Right lobe of liver (tissue), 6 donors: ENCODE data around the gene ROBO2. TPM values are rescaled to one million over a fixed set of nuclear protein-coding genes. Genes with fewer than 3 reads are reported as not detected.
A peak's percentile ranks its signal among the peaks of the same experiment; 100 is the strongest.

Experiments
- ATAC-seq, 4 donors: fragments of 200-7000 bp; cut with Tn5 transposase; one replicate each; pipeline ENCODE4 v1.9.1; 2020; ENCODE audit warnings: mild to moderate bottlenecking in 4 of 4, moderate library complexity in 4 of 4
- DNase-seq, 3 donors: peaks; one replicate each; pipeline ENCODE4 v3.0.0-alpha.2; 2020
- H3K27ac ChIP-seq, 3 donors: fragments of 200-600 bp; one replicate each; pipeline ENCODE4 v1.8.0; 2022
- H3K27me3 ChIP-seq, 2 donors: fragments of 200-600 bp; one replicate each; pipeline ENCODE4 v1.8.0; 2022
- H3K36me3 ChIP-seq, 4 donors: fragments of 200-600 bp; sonication (generic) in 1 of 4; one replicate each; pipeline versions ENCODE4 v1.5.1 to v1.8.0; 2017 to 2022; ENCODE audit warnings: control low read depth in 1 of 4
- H3K4me1 ChIP-seq, 4 donors: fragments of 200-600 bp; sonication (generic) in 1 of 4; one replicate each; pipeline versions ENCODE4 v1.5.1 to v1.8.0; 2017 to 2022; ENCODE audit warnings: control low read depth in 1 of 4
- H3K4me3 ChIP-seq, 3 donors: fragments of 200-600 bp; one replicate each; pipeline ENCODE4 v1.8.0; 2022
- H3K9me3 ChIP-seq, 4 donors: fragments of 200-600 bp; sonication (generic) in 1 of 4; one replicate each; pipeline versions ENCODE4 v1.5.1 to v1.8.0; 2017 to 2022; ENCODE audit warnings: control low read depth in 1 of 4
- CTCF ChIP-seq, 4 donors: fragments of 200-600 bp in 3 of 4; fragments of 450-650 bp in 1 of 4; IDR thresholded peaks; one replicate each; pipeline versions ENCODE4 v1.5.1 to v1.8.0; 2016 to 2022; ENCODE audit warnings: antibody characterized with exemption in 4 of 4, mild to moderate bottlenecking in 2 of 4
- POLR2A ChIP-seq: fragments of 450-650 bp; IDR thresholded peaks from one replicate; pipeline ENCODE4 v1.6.1; 2017; ENCODE audit warnings: antibody characterized with exemption, mild to moderate bottlenecking
- WGBS: methylation state at CpG from one replicate; pipeline ENCODE4 v1.1.6; 2018; ENCODE audit warnings: low coverage, low lambda C conversion rate; ENCODE audit not compliant: insufficient coverage; ENCODE audit errors: missing lambda C conversion rate; 5-methylcytosine and 5-hydroxymethylcytosine counted together
- intact Hi-C, 2 donors: fragments of 100-400 bp; cut with DNase I; formaldehyde crosslinking; loops; one replicate each; pipeline versions ENCODE4 v1.11.2 to v1.14.1; 2022
- total RNA-seq, 6 experiments: library from RNA; depleted of rRNA in 2 of 6; stranded (reverse); fragments of >200 nt in 2 of 6; fragmentation: NEBNext Ultra II Directional in 3 of 6; extraction: Animal tissue kit (Norgen Biotek cat#: 25700) in 3 of 6; gene quantifications; one replicate each; pipeline versions ENCODE4 v1.1.0 to v1.2.4, GENCODE V29; 2016 to 2023
- donor health status: DM: no; HTN: yes; CAD: no.
- donor health status: DM: no; HTN: no; CAD: no.
- donor health status: DM: no; HTN: no; CAD: no.
- donor health status: DM: no; HTN: yes; CAD: no.
- donor health status: DM: no; HTN: yes; CAD: no.

ROBO2 gene
- total RNA-seq, 6 experiments from 2014 or later: 0.07 to 1.7 (median 0.67) TPM

GRCh38 chr3:77189258-77189657 lies 149.4 kb downstream of the ROBO2 start:
- WGBS: 57% methylated on average over 2 of the region's 2 CpGs

DNA sequence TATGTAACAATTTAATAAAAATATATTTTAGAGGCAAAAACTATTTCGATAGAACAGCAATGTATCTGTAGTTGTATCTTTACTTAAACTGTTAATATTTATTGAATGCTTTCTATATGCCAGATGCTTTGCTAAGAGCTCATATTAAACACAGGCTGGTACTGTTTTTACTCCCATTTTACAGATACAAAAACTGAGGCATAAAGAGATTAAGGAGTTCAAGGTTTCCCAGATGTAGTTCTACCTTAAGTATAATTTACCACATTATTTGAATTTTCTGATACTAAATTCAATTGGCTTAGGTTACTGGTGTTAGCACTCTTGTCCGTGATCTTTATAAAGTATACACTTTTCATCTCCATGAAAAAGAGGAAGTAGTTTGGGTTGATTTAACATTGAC lies 149.8 kb downstream of the ROBO2 start:
- Histone ChIP-seq H3K4me3 (no peak overlapping the region), H3K27me3 (no peaks in the 10 kb centered on the region), H3K4me1 (peaks cover 0 to 3% (median 0%) of the 10 kb centered on the region in 4 donors), H3K9me3 (no peaks in the 10 kb centered on the region), H3K36me3 (no peaks in the 10 kb centered on the region), H3K27ac (no peak overlapping the region)
- 41% methylated on average over 2 of the region's 2 CpGs for WGBS
- ATAC-seq: no peak
- TF ChIP-seq CTCF (IDR thresholded peaks at IDR 0.05): no peak
- TF ChIP-seq POLR2A: no peak
- intact Hi-C loops: no loop called here
- DNase-seq: no peak

More at GRCh38 chr3:77189258-77189657, 149.4 kb downstream of the ROBO2 start:
- TF ChIP-seq POLR2A (no peak), CTCF (IDR thresholded peaks at IDR 0.05) (no peak)
- ATAC-seq (no peak), DNase-seq (no peak)
- Histone ChIP-seq H3K4me3 (no peak overlapping the region), H3K9me3 (no peaks in the 10 kb centered on the region), H3K4me1 (peaks cover 0 to 3% (median 0%) of the 10 kb centered on the region in 4 donors), H3K27ac (no peak overlapping the region), H3K36me3 (no peaks in the 10 kb centered on the region), H3K27me3 (no peaks in the 10 kb centered on the region)
- intact Hi-C loops: no loop called here

- Histone ChIP-seq H3K4me3 (no peak overlapping the region), H3K9me3 (no peaks in the 10 kb centered on the region), H3K36me3 (no peaks in the 10 kb centered on the region), H3K4me1 (peaks cover 0 to 3% (median 0%) of the 10 kb centered on the region in 4 donors), H3K27me3 (no peaks in the 10 kb centered on the region), H3K27ac (no peak overlapping the region)
- TF ChIP-seq CTCF (IDR thresholded peaks at IDR 0.05): no peak
- no peak for TF ChIP-seq POLR2A
- DNase-seq (no peak), ATAC-seq (peak in 1 of 4 donors; percentile 36)
- 16% methylated on average over 3 of the region's 3 CpGs for WGBS
- intact Hi-C loops: no loop called here
These were observed 150.5 kb downstream of the ROBO2 start for GRCh38 chr3:77190374-77190773.

GRCh38 chr3:77191014-77191413 lies 151.1 kb downstream of the ROBO2 start:
- 60% methylated on average over 4 of the region's 4 CpGs for WGBS
- intact Hi-C loops: no loop called here
- Histone ChIP-seq H3K4me3 (no peak overlapping the region), H3K36me3 (no peaks in the 10 kb centered on the region), H3K9me3 (no peaks in the 10 kb centered on the region), H3K4me1 (peaks cover 0 to 3% (median 0%) of the 10 kb centered on the region in 4 donors), H3K27ac (no peak overlapping the region), H3K27me3 (no peaks in the 10 kb centered on the region)
- TF ChIP-seq CTCF (IDR thresholded peaks at IDR 0.05) (no peak), POLR2A (no peak)
- ATAC-seq (no peak), DNase-seq (no peak)

DNA sequence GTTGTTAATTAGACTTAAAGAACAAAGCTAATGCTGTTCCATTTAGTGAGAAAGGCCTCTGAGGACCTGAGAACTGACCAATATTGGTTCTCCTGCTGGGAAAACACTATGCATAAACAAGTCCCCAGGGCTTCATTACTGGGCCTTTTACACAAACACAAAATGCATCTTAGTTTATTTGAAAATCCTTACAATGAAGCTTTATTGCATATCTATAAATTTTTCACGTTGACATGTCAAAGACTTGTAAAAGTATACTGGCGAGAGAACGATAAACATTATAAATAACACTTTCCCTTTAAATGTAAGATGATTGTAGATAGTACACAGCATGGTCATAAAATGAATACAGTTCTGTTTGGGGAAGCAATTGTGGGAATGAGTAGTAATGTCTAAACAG lies 151.7 kb downstream of the ROBO2 start:
- H3K27ac ChIP-seq: no peak overlapping the region
- intact Hi-C loops: no loop called here
- H3K4me1 ChIP-seq: peaks cover 0 to 3% (median 0%) of the 10 kb centered on the region in 4 donors
- H3K4me3 ChIP-seq: no peak overlapping the region
- WGBS: 59% methylated on average over 3 of the region's 3 CpGs
- ATAC-seq: no peak
- no peaks in the 10 kb centered on the region for H3K36me3 ChIP-seq
- TF ChIP-seq CTCF (IDR thresholded peaks at IDR 0.05) (no peak), POLR2A (no peak)
- H3K27me3 ChIP-seq: no peaks in the 10 kb centered on the region
- no peaks in the 10 kb centered on the region for H3K9me3 ChIP-seq
- no peak for DNase-seq
